ENCODE measurements around the gene PAX7. TPM values are rescaled to one million over a fixed set of nuclear protein-coding genes. Genes with fewer than 3 reads are reported as not detected.
A peak's percentile ranks its signal among the peaks of the same experiment; 100 is the strongest.

PAX7 gene
- total RNA-seq, 1 donor: not detected

DNA sequence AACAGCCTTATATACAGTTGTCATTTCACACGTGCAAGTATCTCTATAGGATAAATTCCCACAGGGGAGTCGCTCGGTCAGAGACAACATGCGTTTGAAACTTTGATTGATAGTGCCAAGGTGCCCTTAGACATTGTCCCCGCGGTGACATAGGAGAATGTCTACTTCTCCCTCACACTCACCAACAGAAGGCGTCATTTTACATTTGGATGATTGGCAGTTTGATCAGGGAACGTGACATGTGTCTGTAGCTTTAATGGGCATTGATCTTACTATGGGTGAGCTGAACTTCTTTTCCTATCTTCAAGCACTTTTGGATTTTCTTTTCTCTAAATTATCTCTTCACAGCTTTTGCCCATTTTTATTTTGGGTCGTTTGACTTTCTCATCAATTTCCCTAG is 42.6 kb upstream of the PAX7 start:
- Histone ChIP-seq H3K27me3 (ENCODE audit: insufficient read depth, low read length) (peaks cover 3% of the 10 kb centered on the region), H3K4me3 (ENCODE audit: insufficient read depth, low read length) (no peak overlapping the region), H4K20me1 (ENCODE audit: insufficient read depth, low read length) (no peaks in the 10 kb centered on the region), H3K4me1 (ENCODE audit: insufficient read depth, low read length) (no peaks in the 10 kb centered on the region), H3K27ac (ENCODE audit: low read depth, low read length) (no peak overlapping the region), H3K9me3 (ENCODE audit: low read depth, low read length) (no peaks in the 10 kb centered on the region), H3K79me2 (ENCODE audit: insufficient read depth, low read length) (no peaks in the 10 kb centered on the region), H2AFZ (ENCODE audit: low read length) (no peak overlapping the region), H3K36me3 (ENCODE audit: insufficient read depth, low read length) (no peaks in the 10 kb centered on the region), H3K4me2 (ENCODE audit: insufficient read depth, low read length) (no peak overlapping the region)
- TF ChIP-seq, protein P1, sequence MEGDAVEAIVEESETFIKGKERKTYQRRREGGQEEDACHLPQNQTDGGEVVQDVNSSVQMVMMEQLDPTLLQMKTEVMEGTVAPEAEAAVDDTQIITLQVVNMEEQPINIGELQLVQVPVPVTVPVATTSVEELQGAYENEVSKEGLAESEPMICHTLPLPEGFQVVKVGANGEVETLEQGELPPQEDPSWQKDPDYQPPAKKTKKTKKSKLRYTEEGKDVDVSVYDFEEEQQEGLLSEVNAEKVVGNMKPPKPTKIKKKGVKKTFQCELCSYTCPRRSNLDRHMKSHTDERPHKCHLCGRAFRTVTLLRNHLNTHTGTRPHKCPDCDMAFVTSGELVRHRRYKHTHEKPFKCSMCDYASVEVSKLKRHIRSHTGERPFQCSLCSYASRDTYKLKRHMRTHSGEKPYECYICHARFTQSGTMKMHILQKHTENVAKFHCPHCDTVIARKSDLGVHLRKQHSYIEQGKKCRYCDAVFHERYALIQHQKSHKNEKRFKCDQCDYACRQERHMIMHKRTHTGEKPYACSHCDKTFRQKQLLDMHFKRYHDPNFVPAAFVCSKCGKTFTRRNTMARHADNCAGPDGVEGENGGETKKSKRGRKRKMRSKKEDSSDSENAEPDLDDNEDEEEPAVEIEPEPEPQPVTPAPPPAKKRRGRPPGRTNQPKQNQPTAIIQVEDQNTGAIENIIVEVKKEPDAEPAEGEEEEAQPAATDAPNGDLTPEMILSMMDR (IDR thresholded peaks at IDR 0.05; ENCODE audit: extremely low read depth, low read depth, low read length): no peak
- no peak for DNase-seq (ENCODE audit: insufficient read length, low spot score, missing footprints)

GRCh38 chr1:18592368-18592767 is 38.3 kb upstream of the PAX7 start:
- H3K4me3 ChIP-seq (ENCODE audit: insufficient read depth, low read length): no peak overlapping the region
- H2AFZ ChIP-seq (ENCODE audit: low read length): no peak overlapping the region
- no peak for DNase-seq (ENCODE audit: insufficient read length, low spot score, missing footprints)
- H3K79me2 ChIP-seq (ENCODE audit: insufficient read depth, low read length): no peaks in the 10 kb centered on the region
- no peak overlapping the region for H3K27ac ChIP-seq (ENCODE audit: low read depth, low read length)
- no peaks in the 10 kb centered on the region for H3K36me3 ChIP-seq (ENCODE audit: insufficient read depth, low read length)
- no peaks in the 10 kb centered on the region for H3K9me3 ChIP-seq (ENCODE audit: low read depth, low read length)
- TF ChIP-seq, protein P1 (IDR thresholded peaks at IDR 0.05; ENCODE audit: extremely low read depth, low read depth, low read length): no peak
- peaks cover 5% of the 10 kb centered on the region for H3K27me3 ChIP-seq (ENCODE audit: insufficient read depth, low read length)
- no peaks in the 10 kb centered on the region for H3K4me1 ChIP-seq (ENCODE audit: insufficient read depth, low read length)
- H4K20me1 ChIP-seq (ENCODE audit: insufficient read depth, low read length): no peaks in the 10 kb centered on the region
- H3K4me2 ChIP-seq (ENCODE audit: insufficient read depth, low read length): no peak overlapping the region

GRCh38 chr1:18597160-18598042 is 33.2 kb upstream of the PAX7 start:
- DNase-seq (ENCODE audit: insufficient read length, low spot score, missing footprints): peak; percentile 89
- Histone ChIP-seq H3K27me3 (ENCODE audit: insufficient read depth, low read length) (peaks cover 5% of the 10 kb centered on the region), H2AFZ (ENCODE audit: low read length) (no peak overlapping the region), H3K36me3 (ENCODE audit: insufficient read depth, low read length) (no peaks in the 10 kb centered on the region), H3K4me1 (ENCODE audit: insufficient read depth, low read length) (no peaks in the 10 kb centered on the region), H4K20me1 (ENCODE audit: insufficient read depth, low read length) (no peaks in the 10 kb centered on the region), H3K27ac (ENCODE audit: low read depth, low read length) (no peak overlapping the region), H3K4me3 (ENCODE audit: insufficient read depth, low read length) (no peak overlapping the region), H3K4me2 (ENCODE audit: insufficient read depth, low read length) (no peak overlapping the region), H3K79me2 (ENCODE audit: insufficient read depth, low read length) (no peaks in the 10 kb centered on the region), H3K9me3 (ENCODE audit: low read depth, low read length) (no peaks in the 10 kb centered on the region)
- TF ChIP-seq, protein P1 (IDR thresholded peaks at IDR 0.05; ENCODE audit: extremely low read depth, low read depth, low read length): peak; percentile 94

- Histone ChIP-seq H3K27me3 (ENCODE audit: insufficient read depth, low read length) (peaks cover 5% of the 10 kb centered on the region), H4K20me1 (ENCODE audit: insufficient read depth, low read length) (no peaks in the 10 kb centered on the region), H3K36me3 (ENCODE audit: insufficient read depth, low read length) (no peaks in the 10 kb centered on the region), H3K4me3 (ENCODE audit: insufficient read depth, low read length) (no peak overlapping the region), H3K4me1 (ENCODE audit: insufficient read depth, low read length) (no peaks in the 10 kb centered on the region), H3K27ac (ENCODE audit: low read depth, low read length) (no peak overlapping the region), H3K4me2 (ENCODE audit: insufficient read depth, low read length) (no peak overlapping the region), H3K9me3 (ENCODE audit: low read depth, low read length) (no peaks in the 10 kb centered on the region), H3K79me2 (ENCODE audit: insufficient read depth, low read length) (no peaks in the 10 kb centered on the region), H2AFZ (ENCODE audit: low read length) (no peak overlapping the region)
- no peak for DNase-seq (ENCODE audit: insufficient read length, low spot score, missing footprints)
- TF ChIP-seq, protein P1 (IDR thresholded peaks at IDR 0.05; ENCODE audit: extremely low read depth, low read depth, low read length): no peak
Measured at GRCh38 chr1:18599086-18599485, 31.6 kb upstream of the PAX7 start.
